ENCODE measurements around the gene GNB1. TPM values are rescaled to one million over a fixed set of nuclear protein-coding genes. Genes with fewer than 3 reads are reported as not detected.

Gene GNB1
- total and polyA plus RNA-seq, 7 donors = 119 to 197 (median 157) TPM

- no peak for DNase-seq
- Histone ChIP-seq H3K9me3 (no peaks in the 10 kb centered on the region), H3K4me1 (no peaks in the 10 kb centered on the region), H3K36me3 (peaks cover 35 to 97% (median 68%) of the 10 kb centered on the region in 4 donors), H3K27ac (no peak overlapping the region), H3K27me3 (no peaks in the 10 kb centered on the region), H3K4me3 (no peak overlapping the region)
- intact Hi-C loops (cut with DNase I) = no loop called here
- TF ChIP-seq POLR2A (IDR thresholded peaks at IDR 0.05) (no peak), EP300 (IDR thresholded peaks at IDR 0.05) (no peak), POLR2AphosphoS5 (IDR thresholded peaks at IDR 0.05) (no peak)
- TF ChIP-seq, protein P1, sequence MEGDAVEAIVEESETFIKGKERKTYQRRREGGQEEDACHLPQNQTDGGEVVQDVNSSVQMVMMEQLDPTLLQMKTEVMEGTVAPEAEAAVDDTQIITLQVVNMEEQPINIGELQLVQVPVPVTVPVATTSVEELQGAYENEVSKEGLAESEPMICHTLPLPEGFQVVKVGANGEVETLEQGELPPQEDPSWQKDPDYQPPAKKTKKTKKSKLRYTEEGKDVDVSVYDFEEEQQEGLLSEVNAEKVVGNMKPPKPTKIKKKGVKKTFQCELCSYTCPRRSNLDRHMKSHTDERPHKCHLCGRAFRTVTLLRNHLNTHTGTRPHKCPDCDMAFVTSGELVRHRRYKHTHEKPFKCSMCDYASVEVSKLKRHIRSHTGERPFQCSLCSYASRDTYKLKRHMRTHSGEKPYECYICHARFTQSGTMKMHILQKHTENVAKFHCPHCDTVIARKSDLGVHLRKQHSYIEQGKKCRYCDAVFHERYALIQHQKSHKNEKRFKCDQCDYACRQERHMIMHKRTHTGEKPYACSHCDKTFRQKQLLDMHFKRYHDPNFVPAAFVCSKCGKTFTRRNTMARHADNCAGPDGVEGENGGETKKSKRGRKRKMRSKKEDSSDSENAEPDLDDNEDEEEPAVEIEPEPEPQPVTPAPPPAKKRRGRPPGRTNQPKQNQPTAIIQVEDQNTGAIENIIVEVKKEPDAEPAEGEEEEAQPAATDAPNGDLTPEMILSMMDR (IDR thresholded peaks at IDR 0.05) = no peak
- WGBS, 2 donors = 92% methylated on average over 33 of the region's 33 CpGs
Measured at GRCh38 chr1:1756661-1757421, 134.0 kb downstream of the GNB1 start.

GRCh38 chr1:1755852-1756251, 135.0 kb downstream of the GNB1 start:
- Histone ChIP-seq H3K27ac (no peak overlapping the region), H3K4me3 (no peak overlapping the region), H3K27me3 (no peaks in the 10 kb centered on the region), H3K36me3 (peaks cover 35 to 87% (median 60%) of the 10 kb centered on the region in 4 donors), H3K9me3 (no peaks in the 10 kb centered on the region), H3K4me1 (no peaks in the 10 kb centered on the region)
- 87 to 88% methylated on average over 15 of the region's 15 CpGs for WGBS, 2 donors
- no peak for DNase-seq
- TF ChIP-seq EP300 (IDR thresholded peaks at IDR 0.05) (no peak), POLR2A (IDR thresholded peaks at IDR 0.05) (no peak), POLR2AphosphoS5 (IDR thresholded peaks at IDR 0.05) (no peak)
- TF ChIP-seq, protein P1 (IDR thresholded peaks at IDR 0.05) = no peak
- intact Hi-C loops (cut with DNase I) = no loop called here

GRCh38 chr1:1755426-1755825, 135.5 kb downstream of the GNB1 start:
- peaks cover 31 to 83% (median 56%) of the 10 kb centered on the region in 4 donors for H3K36me3 ChIP-seq

DNA sequence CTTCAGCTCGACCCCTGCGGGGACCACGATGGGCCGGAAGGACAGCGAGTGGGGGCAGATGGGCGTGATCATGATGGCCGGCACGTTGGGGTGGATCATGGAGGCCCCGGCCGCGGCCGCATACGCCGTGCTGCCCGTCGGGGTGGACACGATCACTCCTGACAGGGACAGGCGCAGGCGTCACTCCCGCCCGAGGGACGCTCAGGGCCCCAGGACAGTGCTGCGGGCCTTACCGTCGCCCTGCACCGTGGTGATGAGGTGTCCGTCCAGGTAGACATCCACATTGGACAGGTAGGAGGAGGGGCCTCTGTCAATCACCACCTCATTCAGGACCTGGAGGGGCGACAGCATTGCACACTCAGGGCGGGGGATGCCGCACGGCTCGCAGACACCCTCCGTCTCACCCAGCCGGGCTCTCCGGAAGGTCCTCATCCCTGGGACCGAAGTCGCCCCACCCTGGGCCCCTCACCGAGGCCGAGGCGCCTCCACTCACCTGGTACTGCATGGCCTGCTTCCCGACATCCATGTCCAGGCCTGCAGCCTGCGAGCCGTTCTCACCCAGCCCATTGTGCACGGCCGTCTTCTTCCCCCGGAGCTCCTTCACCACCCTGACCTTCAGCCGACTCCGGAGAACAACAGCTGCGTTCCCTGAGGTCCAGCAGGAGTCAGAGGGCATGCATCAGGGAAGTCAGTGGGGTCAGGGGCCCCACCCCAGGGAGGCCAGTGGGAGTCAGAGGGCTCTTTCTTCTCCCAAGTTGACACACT, 136.7 kb downstream of the GNB1 start:
- no peaks in the 10 kb centered on the region for H3K27me3 ChIP-seq
- intact Hi-C loops (cut with DNase I) = no loop called here
- no peaks in the 10 kb centered on the region for H3K4me1 ChIP-seq
- no peak for TF ChIP-seq EP300 (IDR thresholded peaks at IDR 0.05)
- TF ChIP-seq, protein P1 (IDR thresholded peaks at IDR 0.05) = no peak
- no peak for TF ChIP-seq POLR2A (IDR thresholded peaks at IDR 0.05)
- no peak for TF ChIP-seq POLR2AphosphoS5 (IDR thresholded peaks at IDR 0.05)
- no peak overlapping the region for H3K27ac ChIP-seq
- no peaks in the 10 kb centered on the region for H3K9me3 ChIP-seq
- no peak for DNase-seq
- WGBS, 2 donors = 93% methylated on average over 49 of the region's 49 CpGs
- H3K36me3 ChIP-seq = peaks cover 22 to 71% (median 47%) of the 10 kb centered on the region in 4 donors
- no peak overlapping the region for H3K4me3 ChIP-seq

More at GRCh38 chr1:1755426-1755825, 135.5 kb downstream of the GNB1 start:
- H3K9me3 ChIP-seq = no peaks in the 10 kb centered on the region
- no peaks in the 10 kb centered on the region for H3K4me1 ChIP-seq
- no peak for DNase-seq
- H3K27me3 ChIP-seq = no peaks in the 10 kb centered on the region
- H3K4me3 ChIP-seq = no peak overlapping the region
- H3K27ac ChIP-seq = no peak overlapping the region
- WGBS, 2 donors = 90 to 94% methylated on average over 19 of the region's 19 CpGs
- TF ChIP-seq EP300 (IDR thresholded peaks at IDR 0.05) = no peak
- TF ChIP-seq POLR2AphosphoS5 (IDR thresholded peaks at IDR 0.05) = no peak
- no peak for TF ChIP-seq POLR2A (IDR thresholded peaks at IDR 0.05)
- TF ChIP-seq, protein P1 (IDR thresholded peaks at IDR 0.05) = no peak
- intact Hi-C loops (cut with DNase I) = no loop called here

All from sigmoid colon (tissue), 7 donors.